ENCODE data around the gene PIH1D1. TPM values are rescaled to one million over a fixed set of nuclear protein-coding genes. Genes with fewer than 3 reads are reported as not detected.

The PIH1D1 gene
- total and polyA plus RNA-seq, 3 experiments from 2014 or later: 81.8 to 138 (median 132) TPM

DNA sequence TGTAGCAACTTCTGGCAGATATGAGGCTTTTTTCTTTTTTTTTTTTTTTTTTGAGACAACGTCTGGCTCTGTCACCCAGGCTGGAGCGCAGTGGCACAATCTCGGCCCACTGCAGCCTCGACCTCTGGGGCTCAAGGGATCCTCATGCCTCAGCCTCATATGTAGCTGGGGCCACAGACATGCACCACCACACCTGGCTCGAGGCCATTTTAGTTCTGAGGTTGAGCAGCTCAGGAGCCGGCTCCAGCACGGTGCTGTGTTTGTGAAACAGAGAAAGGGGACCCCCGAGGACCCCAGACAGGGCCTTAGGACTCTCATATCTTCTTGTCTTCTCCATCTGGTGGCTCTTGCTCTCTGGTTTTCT, 19.0 kb upstream of the PIH1D1 start:
- H3K27ac Mint-ChIP-seq: peak overlapping the region; percentile 90 to 100 (median 99)
- POLR2A ChIA-PET: interaction anchor here (0.5 to 3.7 kb wide), 15 partner anchors 9 to 453 kb away, joined by 3 to 62 read pairs (median 4); partner anchors contain the start of genes ALDH16A1, PIH1D1 and RPL13A
- H3K4me1 Mint-ChIP-seq: peaks cover 41 to 64% (median 41%) of the 10 kb centered on the region in 3 donors
- H3K4me3 Mint-ChIP-seq: peak overlapping the region; percentile 48 to 80 (median 66)
- Histone ChIP-seq H3K27ac (ENCODE audit: low read depth, low read length) (peak overlapping the region; percentile 89), H3K4me3 (ENCODE audit: low read length) (peak overlapping the region; percentile 40), H3K36me3 (ENCODE audit: insufficient read depth, low read length) (no peaks in the 10 kb centered on the region), H3K9me3 (ENCODE audit: low read length) (no peaks in the 10 kb centered on the region), H3K27me3 (ENCODE audit: insufficient read depth, low read length, poor library complexity, severe bottlenecking) (no peaks in the 10 kb centered on the region), H3K4me1 (ENCODE audit: insufficient read depth, low read length) (peaks cover 66% of the 10 kb centered on the region)
- H3K9me3 Mint-ChIP-seq: peaks cover 0 to 2% (median 0%) of the 10 kb centered on the region in 5 donors
- CTCF ChIA-PET: interaction anchor here (0.7 to 3.2 kb wide), 23 partner anchors 12 to 477 kb away, joined by 3 to 51 read pairs (median 4); partner anchors contain the start of genes ALDH16A1, GYS1, PIH1D1 and RUVBL2
- DNase-seq: no peak
- H3K36me3 Mint-ChIP-seq: peaks cover 2 to 9% (median 5%) of the 10 kb centered on the region in 3 donors
- H3K27me3 Mint-ChIP-seq: peaks cover 0 to 2% of the 10 kb centered on the region in 2 donors

DNA sequence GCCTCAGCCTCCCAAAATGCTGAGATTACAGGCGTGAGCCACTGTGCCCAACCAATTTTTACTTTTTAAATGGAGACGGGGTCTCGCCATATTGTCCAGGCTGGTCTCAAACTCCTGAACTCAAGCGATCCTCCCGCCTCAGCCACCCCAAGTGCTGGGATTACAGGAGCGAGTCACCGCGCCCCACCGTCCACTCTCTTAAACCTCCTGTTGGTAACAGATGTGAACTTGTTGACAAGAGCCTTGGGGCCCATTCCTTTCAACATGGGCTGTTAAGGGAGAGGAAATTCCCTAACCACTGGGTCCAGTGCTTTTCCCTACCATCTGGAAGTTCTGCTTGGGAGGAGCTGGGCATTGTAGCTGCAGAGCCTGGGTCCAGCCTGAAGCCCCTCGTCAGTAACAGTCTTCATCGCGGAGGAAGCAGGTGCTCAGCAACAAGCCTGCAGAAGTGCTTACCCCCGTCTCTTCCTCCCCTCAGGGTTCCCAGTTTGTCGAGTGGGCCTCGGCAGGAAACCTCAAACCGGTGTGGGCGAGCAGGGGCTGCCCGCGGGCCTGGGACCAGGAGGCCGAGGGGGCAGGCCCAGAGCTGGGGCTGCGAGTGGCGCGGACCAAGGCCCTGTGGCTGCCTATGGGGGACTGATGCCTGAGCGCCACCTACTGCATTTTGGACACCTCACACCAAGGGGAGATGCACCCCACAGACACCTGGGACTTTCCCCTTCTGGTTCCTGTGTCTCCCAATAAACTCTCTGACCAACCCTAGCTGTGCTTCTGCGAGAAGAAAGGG, 18.4 kb upstream of the PIH1D1 start:
- Mint-ChIP-seq H3K27ac (peak overlapping the region; percentile 90 to 100 (median 99)), H3K36me3 (peaks cover 2 to 9% (median 5%) of the 10 kb centered on the region in 3 donors), H3K4me1 (peaks cover 38 to 58% (median 41%) of the 10 kb centered on the region in 3 donors), H3K4me3 (peak overlapping the region; percentile 48 to 80 (median 66)), H3K9me3 (peaks cover 0 to 2% (median 0%) of the 10 kb centered on the region in 5 donors), H3K27me3 (peaks cover 0 to 2% of the 10 kb centered on the region in 2 donors)
- Histone ChIP-seq H3K4me3 (ENCODE audit: low read length) (peak overlapping the region; percentile 40), H3K27me3 (ENCODE audit: insufficient read depth, low read length, poor library complexity, severe bottlenecking) (no peaks in the 10 kb centered on the region), H3K36me3 (ENCODE audit: insufficient read depth, low read length) (no peaks in the 10 kb centered on the region), H3K9me3 (ENCODE audit: low read length) (no peaks in the 10 kb centered on the region), H3K27ac (ENCODE audit: low read depth, low read length) (peak overlapping the region; percentile 89), H3K4me1 (ENCODE audit: insufficient read depth, low read length) (peaks cover 66% of the 10 kb centered on the region)
- DNase-seq: peak; percentile 73 to 90 (median 88)
- ChIA-PET POLR2A (interaction anchor here (0.5 to 3.7 kb wide), 16 partner anchors 9 to 452 kb away, joined by 3 to 62 read pairs (median 4); partner anchors contain the start of genes ALDH16A1, PIH1D1 and RPL13A), CTCF (interaction anchor here (0.6 to 3.2 kb wide), 27 partner anchors 9 to 477 kb away, joined by 3 to 51 read pairs (median 4); partner anchors contain the start of genes ALDH16A1, GYS1, PIH1D1 and PRMT1)

DNA sequence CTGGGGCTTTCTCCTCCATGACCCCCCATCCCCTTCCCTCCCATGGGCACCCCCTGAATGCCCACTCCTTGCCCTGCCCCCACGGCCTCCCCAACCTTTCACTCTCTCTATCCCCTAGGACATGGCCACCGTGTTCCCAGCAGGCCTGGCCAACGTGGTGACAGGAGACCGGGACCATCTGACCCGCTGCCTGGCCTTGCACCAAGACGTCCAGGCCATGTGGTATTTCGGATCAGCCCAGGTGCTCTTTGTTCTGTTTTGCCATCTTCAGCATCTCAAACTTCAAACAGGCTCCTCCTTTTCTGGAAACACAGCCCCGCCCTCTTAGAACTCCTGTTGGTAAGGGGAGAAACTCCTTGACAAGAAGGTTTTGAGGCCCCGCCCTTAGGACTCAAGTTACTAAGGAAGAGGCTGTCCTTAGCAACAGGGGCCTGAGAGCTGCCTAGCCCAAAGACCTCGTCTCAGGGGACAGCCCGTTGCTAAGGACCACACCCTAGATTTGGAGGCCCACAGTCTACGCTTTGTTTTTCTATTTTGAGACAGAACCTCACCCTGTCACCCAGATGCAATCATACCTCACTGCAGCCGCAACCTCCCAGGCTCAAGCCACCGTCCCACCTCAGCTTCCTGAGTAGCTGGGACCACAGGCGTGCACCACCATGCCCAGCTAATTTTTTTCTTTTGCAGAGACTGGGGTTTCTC, 17.3 kb upstream of the PIH1D1 start:
- peak overlapping the region; percentile 51 to 92 (median 76) for H3K4me3 Mint-ChIP-seq
- H3K27ac Mint-ChIP-seq: peak overlapping the region; percentile 94 to 100 (median 99)
- ChIA-PET CTCF (interaction anchor here (0.6 to 3.2 kb wide), 10 partner anchors 10 to 242 kb away, joined by 3 to 51 read pairs (median 6); partner anchors contain the start of genes ALDH16A1, PIH1D1 and PRMT1), POLR2A (interaction anchor here (0.5 to 3.7 kb wide), 10 partner anchors 10 to 298 kb away, joined by 3 to 62 read pairs (median 5); partner anchors contain the start of genes ALDH16A1, AP2A1 and PIH1D1)
- DNase-seq: peak; percentile 75 to 98 (median 97)
- Histone ChIP-seq H3K27ac (ENCODE audit: low read depth, low read length) (peak overlapping the region; percentile 89), H3K4me1 (ENCODE audit: insufficient read depth, low read length) (peaks cover 65% of the 10 kb centered on the region), H3K4me3 (ENCODE audit: low read length) (peak overlapping the region; percentile 34), H3K9me3 (ENCODE audit: low read length) (no peaks in the 10 kb centered on the region), H3K36me3 (ENCODE audit: insufficient read depth, low read length) (no peaks in the 10 kb centered on the region), H3K27me3 (ENCODE audit: insufficient read depth, low read length, poor library complexity, severe bottlenecking) (no peaks in the 10 kb centered on the region)
- H3K27me3 Mint-ChIP-seq: peaks cover 0 to 2% of the 10 kb centered on the region in 2 donors
- H3K4me1 Mint-ChIP-seq: peaks cover 36 to 54% (median 41%) of the 10 kb centered on the region in 3 donors
- peaks cover 2 to 15% (median 5%) of the 10 kb centered on the region in 3 donors for H3K36me3 Mint-ChIP-seq
- peaks cover 0 to 2% (median 0%) of the 10 kb centered on the region in 5 donors for H3K9me3 Mint-ChIP-seq

DNA sequence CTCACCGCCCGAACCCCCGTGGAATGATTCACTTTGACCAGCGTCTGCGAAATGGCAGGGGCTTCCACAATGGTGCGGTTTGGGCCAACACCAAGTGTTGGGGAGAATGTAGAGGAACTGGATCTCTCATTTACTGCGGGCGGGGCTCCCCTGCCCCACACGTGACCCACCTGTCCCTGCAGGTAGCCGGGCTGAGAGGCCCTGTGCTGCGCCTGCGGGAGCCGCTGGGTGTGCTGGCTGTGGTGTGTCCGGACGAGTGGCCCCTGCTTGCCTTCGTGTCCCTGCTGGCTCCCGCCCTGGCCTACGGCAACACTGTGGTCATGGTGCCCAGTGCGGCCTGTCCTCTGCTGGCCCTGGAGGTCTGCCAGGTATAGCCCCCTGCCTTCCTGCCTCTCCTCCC, 16.6 kb upstream of the PIH1D1 start:
- Mint-ChIP-seq H3K27me3 (peaks cover 0 to 2% of the 10 kb centered on the region in 2 donors), H3K27ac (peak overlapping the region in 7 of 8 donors; percentile 94 to 100 (median 98)), H3K9me3 (peaks cover 0 to 2% (median 0%) of the 10 kb centered on the region in 5 donors), H3K36me3 (peaks cover 2 to 15% (median 5%) of the 10 kb centered on the region in 3 donors), H3K4me1 (peaks cover 33 to 49% (median 35%) of the 10 kb centered on the region in 3 donors), H3K4me3 (peak overlapping the region in 1 of 7 donors; percentile 92)
- CTCF ChIA-PET: interaction anchor here (1.3 to 3.2 kb wide), 2 partner anchors 10 to 77 kb away, joined by 5 to 35 read pairs; no protein-coding TSS in a partner anchor
- H3K36me3 ChIP-seq (ENCODE audit: insufficient read depth, low read length): no peaks in the 10 kb centered on the region
- no peak for DNase-seq
- POLR2A ChIA-PET: interaction anchor here (1.5 to 3.7 kb wide), 2 partner anchors 16 to 28 kb away, joined by 5 to 62 read pairs; partner anchors contain the start of genes ALDH16A1 and PIH1D1
- peak overlapping the region; percentile 34 for H3K4me3 ChIP-seq (ENCODE audit: low read length)
- H3K27ac ChIP-seq (ENCODE audit: low read depth, low read length): peak overlapping the region; percentile 89
- H3K27me3 ChIP-seq (ENCODE audit: insufficient read depth, low read length, poor library complexity, severe bottlenecking): no peaks in the 10 kb centered on the region
- H3K9me3 ChIP-seq (ENCODE audit: low read length): no peaks in the 10 kb centered on the region
- H3K4me1 ChIP-seq (ENCODE audit: insufficient read depth, low read length): peaks cover 58% of the 10 kb centered on the region

DNA sequence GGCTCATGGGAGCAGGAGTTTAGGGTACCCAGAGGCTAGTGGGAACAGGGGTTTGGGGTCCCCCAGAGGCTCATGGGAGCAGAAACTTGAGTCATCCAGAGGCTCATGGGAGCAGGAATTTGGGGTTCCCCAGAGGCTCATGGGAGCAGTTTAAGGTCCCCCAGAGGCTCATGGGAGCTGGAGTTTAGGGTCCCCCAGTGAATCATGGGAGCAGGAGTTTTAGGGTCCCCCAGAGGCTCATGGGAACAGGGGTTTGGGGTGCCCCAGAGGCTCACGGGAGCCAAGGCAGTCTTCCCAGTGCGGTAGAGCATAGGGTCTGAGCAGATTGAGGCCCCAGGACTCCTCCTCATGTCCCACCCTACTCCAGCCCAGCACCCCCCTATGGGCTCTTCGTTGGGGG, 13.8 kb upstream of the PIH1D1 start:
- Mint-ChIP-seq H3K4me1 (peaks cover 15 to 26% (median 15%) of the 10 kb centered on the region in 3 donors), H3K27ac (peak overlapping the region in 6 of 8 donors; percentile 11 to 77 (median 34)), H3K9me3 (peaks cover 0 to 2% (median 0%) of the 10 kb centered on the region in 5 donors), H3K36me3 (peaks cover 2 to 17% (median 5%) of the 10 kb centered on the region in 3 donors), H3K27me3 (peaks cover 0 to 2% of the 10 kb centered on the region in 2 donors), H3K4me3 (no peak overlapping the region)
- ChIA-PET CTCF (interaction anchor here (1.0 to 1.4 kb wide), 3 partner anchors 9 to 73 kb away, joined by 3 to 5 read pairs (median 4); no protein-coding TSS in a partner anchor), POLR2A (no interaction called here)
- no peak for DNase-seq
- H3K4me3 ChIP-seq (ENCODE audit: low read length): no peak overlapping the region
- peaks cover 33% of the 10 kb centered on the region for H3K4me1 ChIP-seq (ENCODE audit: insufficient read depth, low read length)
- H3K27me3 ChIP-seq (ENCODE audit: insufficient read depth, low read length, poor library complexity, severe bottlenecking): no peaks in the 10 kb centered on the region
- H3K36me3 ChIP-seq (ENCODE audit: insufficient read depth, low read length): peaks cover 4% of the 10 kb centered on the region
- H3K9me3 ChIP-seq (ENCODE audit: low read length): no peaks in the 10 kb centered on the region
- no peak overlapping the region for H3K27ac ChIP-seq (ENCODE audit: low read depth, low read length)

DNA sequence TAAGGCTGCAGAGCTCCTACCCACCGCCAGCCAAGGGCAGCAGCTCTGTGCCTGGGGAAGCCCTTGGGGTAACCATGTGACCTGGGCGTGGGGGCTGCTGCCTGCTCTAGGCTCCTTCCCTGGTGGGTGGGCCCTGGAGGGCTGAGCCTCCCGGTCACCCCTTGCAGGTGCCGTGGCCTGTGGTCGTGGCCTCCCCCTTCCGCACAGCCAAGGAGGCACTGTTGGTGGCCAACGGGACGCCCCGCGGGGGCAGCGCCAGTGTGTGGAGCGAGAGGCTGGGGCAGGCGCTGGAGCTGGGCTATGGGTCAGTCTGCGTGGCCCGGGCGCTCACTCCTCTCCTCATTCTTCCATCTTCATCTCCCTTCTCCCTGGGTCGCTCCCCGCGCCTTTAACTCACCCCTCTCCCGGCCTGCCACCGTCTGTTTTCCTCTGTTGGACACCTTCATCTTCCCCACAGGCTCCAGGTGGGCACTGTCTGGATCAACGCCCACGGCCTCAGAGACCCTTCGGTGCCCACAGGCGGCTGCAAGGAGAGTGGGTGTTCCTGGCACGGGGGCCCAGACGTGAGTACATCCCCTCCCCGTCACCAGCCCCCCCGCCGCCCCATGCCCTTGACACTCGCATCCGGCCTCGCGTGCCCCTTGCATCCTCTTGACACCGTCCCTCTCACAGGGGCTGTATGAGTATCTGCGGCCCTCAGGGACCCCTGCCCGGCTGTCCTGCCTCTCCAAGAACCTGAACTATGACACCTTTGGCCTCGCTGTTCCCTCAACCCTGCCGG, 12.5 kb upstream of the PIH1D1 start:
- peaks cover 2 to 26% (median 5%) of the 10 kb centered on the region in 3 donors for H3K36me3 Mint-ChIP-seq

DNA sequence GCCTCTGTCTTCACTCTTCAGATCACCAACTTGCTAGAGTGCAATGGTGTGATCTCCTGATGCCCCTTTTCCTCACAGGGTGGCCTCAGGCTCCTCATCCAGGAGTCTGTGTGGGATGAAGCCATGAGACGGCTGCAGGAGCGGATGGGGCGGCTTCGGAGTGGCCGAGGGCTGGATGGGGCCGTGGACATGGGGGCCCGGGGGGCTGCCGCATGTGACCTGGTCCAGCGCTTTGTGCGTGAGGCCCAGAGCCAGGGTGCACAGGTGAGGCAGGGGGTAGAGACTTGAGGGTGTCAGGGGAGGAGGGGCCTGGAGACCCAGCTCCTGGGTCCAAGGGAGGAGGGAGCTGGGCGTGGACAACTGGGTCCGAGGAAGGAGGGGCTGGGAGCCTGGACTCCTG, 10.9 kb upstream of the PIH1D1 start:
- no peaks in the 10 kb centered on the region for H3K9me3 Mint-ChIP-seq
- H3K9me3 ChIP-seq (ENCODE audit: low read length): no peaks in the 10 kb centered on the region
- H3K36me3 ChIP-seq (ENCODE audit: insufficient read depth, low read length): peaks cover 24% of the 10 kb centered on the region
- CTCF ChIA-PET: no interaction called here
- POLR2A ChIA-PET: no interaction called here
- no peak overlapping the region for H3K27ac ChIP-seq (ENCODE audit: low read depth, low read length)
- H3K4me1 Mint-ChIP-seq: peaks cover 0 to 10% (median 0%) of the 10 kb centered on the region in 3 donors
- no peak for DNase-seq
- no peaks in the 10 kb centered on the region for H3K27me3 ChIP-seq (ENCODE audit: insufficient read depth, low read length, poor library complexity, severe bottlenecking)
- H3K4me3 Mint-ChIP-seq: no peak overlapping the region
- no peaks in the 10 kb centered on the region for H3K27me3 Mint-ChIP-seq
- H3K36me3 Mint-ChIP-seq: peaks cover 0 to 30% (median 0%) of the 10 kb centered on the region in 3 donors
- H3K4me3 ChIP-seq (ENCODE audit: low read length): no peak overlapping the region
- H3K27ac Mint-ChIP-seq: peak overlapping the region in 2 of 8 donors; percentile 42 to 81
- peaks cover 5% of the 10 kb centered on the region for H3K4me1 ChIP-seq (ENCODE audit: insufficient read depth, low read length)

More for the DNA sequence above, 12.5 kb upstream of the PIH1D1 start:
- ChIA-PET POLR2A (no interaction called here), CTCF (no interaction called here)
- Mint-ChIP-seq H3K9me3 (peaks cover 0 to under 1% (median 0%) of the 10 kb centered on the region in 5 donors), H3K27ac (peak overlapping the region in 2 of 8 donors; percentile 22 to 35), H3K27me3 (peaks cover 0 to under 1% of the 10 kb centered on the region in 2 donors), H3K4me3 (no peak overlapping the region), H3K4me1 (peaks cover 6 to 16% (median 7%) of the 10 kb centered on the region in 3 donors)
- Histone ChIP-seq H3K27ac (ENCODE audit: low read depth, low read length) (no peak overlapping the region), H3K27me3 (ENCODE audit: insufficient read depth, low read length, poor library complexity, severe bottlenecking) (no peaks in the 10 kb centered on the region), H3K36me3 (ENCODE audit: insufficient read depth, low read length) (peaks cover 15% of the 10 kb centered on the region), H3K4me3 (ENCODE audit: low read length) (no peak overlapping the region), H3K9me3 (ENCODE audit: low read length) (no peaks in the 10 kb centered on the region), H3K4me1 (ENCODE audit: insufficient read depth, low read length) (peaks cover 21% of the 10 kb centered on the region)
- no peak for DNase-seq

All from CD8-positive, alpha-beta memory T cell (primary cell).